Measurements from ENCODE around the gene RRP36.

Gene RRP36

GRCh38 chr6:43021270-43022047 is at the start of gene RRP36:
TSS of gene RRP36 (plus strand) at chr6:43021623. CDS start at chr6:43021655, 32 bp downstream.
- Histone ChIP-seq H3K36me3 (ENCODE audit: low read depth) (peaks cover 60% of the 10 kb centered on the region), H3K27me3 (ENCODE audit: insufficient read depth, poor library complexity, severe bottlenecking) (no peaks in the 10 kb centered on the region), H3K4me1 (ENCODE audit: insufficient read depth, poor library complexity, severe bottlenecking) (peaks cover 4% of the 10 kb centered on the region), H3K4me3 (ENCODE audit: severe bottlenecking) (peak within 1 kb of the TSS; percentile 53), H3K9me3 (ENCODE audit: severe bottlenecking) (no peaks in the 10 kb centered on the region), H3K27ac (ENCODE audit: poor library complexity, severe bottlenecking) (peak within 1 kb of the TSS; percentile 76)
- peak; percentile 92 for ATAC-seq (ENCODE audit: low read depth)
- DNase-seq (ENCODE audit: low spot score) = no peak
- TF ChIP-seq CTCF (IDR thresholded peaks at IDR 0.05; ENCODE audit: poor library complexity, severe bottlenecking) = no peak

- Histone ChIP-seq H3K4me1 (ENCODE audit: insufficient read depth, poor library complexity, severe bottlenecking) (peaks cover 5% of the 10 kb centered on the region), H3K9me3 (ENCODE audit: severe bottlenecking) (no peaks in the 10 kb centered on the region), H3K27me3 (ENCODE audit: insufficient read depth, poor library complexity, severe bottlenecking) (no peaks in the 10 kb centered on the region), H3K27ac (ENCODE audit: poor library complexity, severe bottlenecking) (no peak overlapping the region), H3K36me3 (ENCODE audit: low read depth) (no peaks in the 10 kb centered on the region), H3K4me3 (ENCODE audit: severe bottlenecking) (no peak overlapping the region)
- DNase-seq (ENCODE audit: low spot score) (no peak), ATAC-seq (ENCODE audit: low read depth) (no peak)
- TF ChIP-seq CTCF (IDR thresholded peaks at IDR 0.05; ENCODE audit: poor library complexity, severe bottlenecking) = no peak
These were observed 49.6 kb upstream of the RRP36 start for GRCh38 chr6:42971746-42972327.

GRCh38 chr6:42973926-42974325 is 47.5 kb upstream of the RRP36 start:
- H3K27ac ChIP-seq (ENCODE audit: poor library complexity, severe bottlenecking) = no peak overlapping the region
- no peak for DNase-seq (ENCODE audit: low spot score)

GRCh38 chr6:42974919-42975505 is 46.4 kb upstream of the RRP36 start:
- TF ChIP-seq CTCF (IDR thresholded peaks at IDR 0.05; ENCODE audit: poor library complexity, severe bottlenecking) = no peak
- Histone ChIP-seq H3K4me3 (ENCODE audit: severe bottlenecking) (no peak overlapping the region), H3K27ac (ENCODE audit: poor library complexity, severe bottlenecking) (no peak overlapping the region), H3K4me1 (ENCODE audit: insufficient read depth, poor library complexity, severe bottlenecking) (peaks cover 7% of the 10 kb centered on the region), H3K9me3 (ENCODE audit: severe bottlenecking) (no peaks in the 10 kb centered on the region), H3K27me3 (ENCODE audit: insufficient read depth, poor library complexity, severe bottlenecking) (no peaks in the 10 kb centered on the region), H3K36me3 (ENCODE audit: low read depth) (no peaks in the 10 kb centered on the region; the same call in 1 of the 2 replicates)
- DNase-seq (ENCODE audit: low spot score) (no peak), ATAC-seq (ENCODE audit: low read depth) (no peak)

More at GRCh38 chr6:42973926-42974325, 47.5 kb upstream of the RRP36 start:
- Histone ChIP-seq H3K4me1 (ENCODE audit: insufficient read depth, poor library complexity, severe bottlenecking) (peaks cover 7% of the 10 kb centered on the region), H3K27me3 (ENCODE audit: insufficient read depth, poor library complexity, severe bottlenecking) (no peaks in the 10 kb centered on the region), H3K36me3 (ENCODE audit: low read depth) (no peaks in the 10 kb centered on the region; the same call in 1 of the 2 replicates), H3K4me3 (ENCODE audit: severe bottlenecking) (no peak overlapping the region), H3K9me3 (ENCODE audit: severe bottlenecking) (no peaks in the 10 kb centered on the region)
- no peak for ATAC-seq (ENCODE audit: low read depth)
- TF ChIP-seq CTCF (IDR thresholded peaks at IDR 0.05; ENCODE audit: poor library complexity, severe bottlenecking) = no peak

All from RWPE2 (cell line).